Tibial nerve (tissue), 4 donors: ENCODE data around the gene INKA2.

Experiments used
- EP300 ChIP-seq, 2 donors: sonication (generic); formaldehyde crosslinking; IDR thresholded peaks; one replicate each; pipeline ENCODE4 v1.6.1; 2017; ENCODE audit warnings: antibody characterized with exemption in 2 of 2, mild to moderate bottlenecking in 1 of 2
- POLR2A ChIP-seq, 2 donors: fragments of 450-650 bp; IDR thresholded peaks; one replicate each; pipeline ENCODE4 v1.6.1; 2017; ENCODE audit warnings: antibody characterized with exemption in 2 of 2, mild to moderate bottlenecking in 2 of 2, moderate library complexity in 2 of 2
- TF ChIP-seq, protein P1 (sequence below), 5 experiments: fragments of 200-600 bp in 3 of 5; fragments of 450-650 bp in 2 of 5; sonication (generic) in 3 of 5; IDR thresholded peaks; one replicate each; pipeline ENCODE4 v1.5.1; 2016 to 2019; ENCODE audit warnings: antibody characterized with exemption in 5 of 5, mild to moderate bottlenecking in 3 of 5, moderate library complexity in 2 of 5

DNA sequence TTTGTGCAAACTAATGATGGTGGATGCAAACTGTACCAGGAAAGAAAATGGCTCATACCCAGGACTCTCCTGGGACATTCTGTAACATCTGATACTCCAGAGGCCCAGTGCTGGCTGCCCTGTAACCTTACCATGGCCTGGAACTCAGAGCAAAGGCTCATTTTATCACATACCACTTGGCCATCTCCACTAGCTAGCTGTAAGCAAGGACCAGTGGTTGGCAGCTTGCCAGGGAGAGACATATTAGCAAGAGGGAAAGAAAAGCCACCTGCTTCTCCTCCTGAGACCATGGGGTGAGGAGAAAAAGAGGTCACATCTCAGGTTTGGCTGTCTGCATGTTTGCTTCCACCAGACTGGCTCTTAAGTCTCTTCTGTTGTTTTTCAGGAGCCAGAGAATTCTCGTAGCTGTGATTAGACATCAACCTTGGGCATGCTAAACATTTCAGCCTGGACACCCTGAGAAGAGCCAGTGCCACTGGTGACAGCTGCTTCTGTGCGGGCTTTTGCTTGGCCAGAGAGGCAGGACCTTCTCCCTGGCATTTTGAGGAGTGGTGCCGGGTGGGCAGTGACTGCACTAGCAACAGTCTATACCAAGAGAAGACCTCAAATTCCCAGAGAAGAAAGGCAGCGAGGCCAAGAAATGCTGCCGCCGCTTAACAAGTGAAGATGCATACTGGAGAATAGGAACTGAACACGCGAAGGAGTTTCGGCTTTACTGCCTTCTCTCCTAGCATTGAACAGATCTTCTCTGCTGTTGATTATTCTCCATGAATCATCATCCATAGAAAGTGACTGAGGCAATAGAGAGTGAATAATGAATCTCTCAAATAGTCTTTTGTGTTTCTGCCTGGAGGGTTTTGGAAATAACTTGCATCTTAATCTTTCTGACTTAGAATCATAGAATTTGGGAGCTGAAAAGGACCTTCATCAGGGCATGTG lies 6.7 kb upstream of the INKA2 start:
- TF ChIP-seq POLR2A (IDR thresholded peaks at IDR 0.05) (no peak), EP300 (IDR thresholded peaks at IDR 0.05) (no peak)
- TF ChIP-seq, protein P1, sequence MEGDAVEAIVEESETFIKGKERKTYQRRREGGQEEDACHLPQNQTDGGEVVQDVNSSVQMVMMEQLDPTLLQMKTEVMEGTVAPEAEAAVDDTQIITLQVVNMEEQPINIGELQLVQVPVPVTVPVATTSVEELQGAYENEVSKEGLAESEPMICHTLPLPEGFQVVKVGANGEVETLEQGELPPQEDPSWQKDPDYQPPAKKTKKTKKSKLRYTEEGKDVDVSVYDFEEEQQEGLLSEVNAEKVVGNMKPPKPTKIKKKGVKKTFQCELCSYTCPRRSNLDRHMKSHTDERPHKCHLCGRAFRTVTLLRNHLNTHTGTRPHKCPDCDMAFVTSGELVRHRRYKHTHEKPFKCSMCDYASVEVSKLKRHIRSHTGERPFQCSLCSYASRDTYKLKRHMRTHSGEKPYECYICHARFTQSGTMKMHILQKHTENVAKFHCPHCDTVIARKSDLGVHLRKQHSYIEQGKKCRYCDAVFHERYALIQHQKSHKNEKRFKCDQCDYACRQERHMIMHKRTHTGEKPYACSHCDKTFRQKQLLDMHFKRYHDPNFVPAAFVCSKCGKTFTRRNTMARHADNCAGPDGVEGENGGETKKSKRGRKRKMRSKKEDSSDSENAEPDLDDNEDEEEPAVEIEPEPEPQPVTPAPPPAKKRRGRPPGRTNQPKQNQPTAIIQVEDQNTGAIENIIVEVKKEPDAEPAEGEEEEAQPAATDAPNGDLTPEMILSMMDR (IDR thresholded peaks at IDR 0.05) = no peak
